ENCODE data around the gene MTHFD1. TPM values are rescaled to one million over a fixed set of nuclear protein-coding genes. Genes with fewer than 3 reads are reported as not detected.

MTHFD1 gene
- total RNA-seq, 1 experiment from 2014 or later: 226 TPM

DNA sequence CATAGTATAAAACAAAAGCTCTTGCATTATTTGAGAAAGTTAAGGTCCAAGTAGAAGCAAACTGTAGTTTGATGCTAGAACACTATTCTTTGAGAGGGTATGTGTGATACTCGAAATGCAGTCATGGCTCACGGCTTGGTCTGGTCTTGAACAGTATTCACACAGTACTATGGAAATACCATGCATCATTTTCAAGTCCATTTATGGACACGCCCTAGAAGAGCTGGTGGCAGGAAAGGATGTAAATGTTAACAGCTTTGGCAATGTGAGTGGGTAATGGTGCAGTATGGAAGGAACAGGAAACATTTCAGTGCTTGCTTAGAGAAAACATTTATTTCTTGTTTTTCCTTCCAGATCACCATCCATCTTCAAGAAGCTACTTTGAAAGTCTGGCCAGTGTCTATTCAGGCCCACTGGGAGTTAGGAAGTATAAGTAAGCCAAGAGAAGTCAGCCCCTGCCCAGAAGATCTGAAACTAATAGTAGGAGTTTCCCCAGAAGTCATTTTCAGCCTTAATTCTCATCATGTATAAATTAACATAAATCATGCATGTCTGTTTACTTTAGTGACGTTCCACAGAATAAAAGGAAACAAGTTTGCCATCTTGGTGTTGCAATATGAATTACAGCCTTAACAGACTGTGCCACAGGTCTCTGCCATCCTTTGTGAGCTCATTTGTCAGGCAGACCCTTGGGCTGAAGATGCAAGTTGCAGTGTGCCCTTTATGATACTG is 71.4 kb downstream of the MTHFD1 start:
- Mint-ChIP-seq H3K4me1 (peaks cover 4% of the 10 kb centered on the region), H3K27ac (peak overlapping the region; percentile 17; the same call in 1 of the 2 replicates), H3K9me3 (no peaks in the 10 kb centered on the region), H3K4me3 (no peak overlapping the region), H3K27me3 (ENCODE audit: low read depth) (no peaks in the 10 kb centered on the region), H3K36me3 (peaks cover 46% of the 10 kb centered on the region)
- DNase-seq (ENCODE audit: low spot score): no peak
- TF ChIP-seq ZNF121 (CRISPR knock-in tag; IDR thresholded peaks at IDR 0.05) (no peak), RELA (CRISPR knock-in tag; IDR thresholded peaks at IDR 0.05; ENCODE audit: borderline replicate concordance) (no peak), FOXJ3 (CRISPR knock-in tag; IDR thresholded peaks at IDR 0.05; ENCODE audit: borderline replicate concordance) (no peak), TEAD1 (CRISPR knock-in tag; IDR thresholded peaks at IDR 0.05) (no peak), USF2 (CRISPR knock-in tag; IDR thresholded peaks at IDR 0.05) (no peak), TCF7 (CRISPR knock-in tag; IDR thresholded peaks at IDR 0.05; ENCODE audit: low read depth) (no peak), JAZF1 (CRISPR knock-in tag; IDR thresholded peaks at IDR 0.05) (no peak), GTF2I (CRISPR knock-in tag; conservative IDR thresholded peaks at IDR 0.05) (no peak), FOXP1 (CRISPR knock-in tag; IDR thresholded peaks at IDR 0.05; ENCODE audit: borderline replicate concordance) (no peak), NFATC4 (CRISPR knock-in tag; IDR thresholded peaks at IDR 0.05) (no peak), SOX15 (CRISPR knock-in tag; IDR thresholded peaks at IDR 0.05) (no peak), OVOL2 (CRISPR knock-in tag; IDR thresholded peaks at IDR 0.05; ENCODE audit: borderline replicate concordance) (no peak)
- CTCF ChIA-PET: no interaction called here
- ATAC-seq: no peak
- POLR2A ChIA-PET: no interaction called here

DNA sequence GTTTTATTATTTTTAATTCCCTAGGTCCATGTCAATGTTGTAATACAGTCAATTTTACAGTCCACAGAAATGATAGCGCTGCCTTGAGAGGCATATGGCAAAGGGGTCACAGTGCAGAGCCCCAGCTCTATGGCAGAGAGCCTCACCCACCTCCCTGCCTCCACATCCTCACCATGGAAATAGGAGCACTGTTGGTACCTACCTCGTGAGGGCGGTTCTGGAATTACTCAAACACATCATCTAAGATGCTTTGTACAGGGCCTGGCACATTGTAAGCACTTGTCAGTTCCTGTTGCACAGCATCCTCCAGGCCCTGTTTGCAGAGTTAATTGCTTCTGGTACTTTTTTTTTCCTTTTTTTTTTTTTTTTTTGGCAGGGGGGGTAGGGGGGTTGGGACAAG is 73.1 kb downstream of the MTHFD1 start:
- ATAC-seq (no peak), DNase-seq (ENCODE audit: low spot score) (no peak)
- Mint-ChIP-seq H3K27ac (no peak overlapping the region), H3K4me1 (peaks cover 9% of the 10 kb centered on the region), H3K9me3 (no peaks in the 10 kb centered on the region), H3K36me3 (peaks cover 32% of the 10 kb centered on the region), H3K27me3 (ENCODE audit: low read depth) (peaks cover 1% of the 10 kb centered on the region), H3K4me3 (no peak overlapping the region)
- POLR2A ChIA-PET: interaction anchor here (0.6 kb wide), 1 partner anchor 40 kb away, joined by 10 read pairs; no protein-coding TSS in a partner anchor
- TF ChIP-seq ZMAT4 (CRISPR knock-in tag; IDR thresholded peaks at IDR 0.05): no peak
- no peak for TF ChIP-seq ZNF423 (CRISPR knock-in tag; IDR thresholded peaks at IDR 0.05)
- TF ChIP-seq, protein P1, sequence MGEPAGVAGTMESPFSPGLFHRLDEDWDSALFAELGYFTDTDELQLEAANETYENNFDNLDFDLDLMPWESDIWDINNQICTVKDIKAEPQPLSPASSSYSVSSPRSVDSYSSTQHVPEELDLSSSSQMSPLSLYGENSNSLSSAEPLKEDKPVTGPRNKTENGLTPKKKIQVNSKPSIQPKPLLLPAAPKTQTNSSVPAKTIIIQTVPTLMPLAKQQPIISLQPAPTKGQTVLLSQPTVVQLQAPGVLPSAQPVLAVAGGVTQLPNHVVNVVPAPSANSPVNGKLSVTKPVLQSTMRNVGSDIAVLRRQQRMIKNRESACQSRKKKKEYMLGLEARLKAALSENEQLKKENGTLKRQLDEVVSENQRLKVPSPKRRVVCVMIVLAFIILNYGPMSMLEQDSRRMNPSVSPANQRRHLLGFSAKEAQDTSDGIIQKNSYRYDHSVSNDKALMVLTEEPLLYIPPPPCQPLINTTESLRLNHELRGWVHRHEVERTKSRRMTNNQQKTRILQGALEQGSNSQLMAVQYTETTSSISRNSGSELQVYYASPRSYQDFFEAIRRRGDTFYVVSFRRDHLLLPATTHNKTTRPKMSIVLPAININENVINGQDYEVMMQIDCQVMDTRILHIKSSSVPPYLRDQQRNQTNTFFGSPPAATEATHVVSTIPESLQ (CRISPR knock-in tag; IDR thresholded peaks at IDR 0.05): no peak
- CTCF ChIA-PET: no interaction called here

DNA sequence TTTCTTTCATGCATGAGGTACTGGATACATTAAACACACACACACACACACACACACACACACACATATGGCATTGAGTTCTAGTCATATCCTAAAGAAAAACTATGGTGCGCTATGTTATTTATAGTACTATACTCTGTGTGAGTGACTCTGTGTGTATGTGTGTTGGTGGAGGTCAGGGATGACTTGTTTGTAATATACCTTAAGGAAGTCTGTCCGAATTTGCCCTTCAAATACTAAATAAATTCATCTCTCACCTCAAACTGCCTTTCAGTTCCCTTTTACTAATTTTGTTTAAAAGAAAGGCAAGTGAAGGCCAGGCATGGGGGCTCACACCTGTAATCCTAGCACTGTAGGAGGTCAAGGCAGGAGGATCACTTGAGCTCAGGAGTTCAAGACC is 75.0 kb downstream of the MTHFD1 start:
- ATAC-seq (no peak), DNase-seq (ENCODE audit: low spot score) (no peak)
- CTCF ChIA-PET: interaction anchor here (0.7 to 2.5 kb wide), 2 partner anchors 33 to 71 kb away, joined by 3 to 13 read pairs; no protein-coding TSS in a partner anchor
- Mint-ChIP-seq H3K36me3 (peaks cover 22% of the 10 kb centered on the region), H3K4me3 (no peak overlapping the region), H3K9me3 (no peaks in the 10 kb centered on the region), H3K27me3 (ENCODE audit: low read depth) (peaks cover 3% of the 10 kb centered on the region), H3K4me1 (peaks cover 12% of the 10 kb centered on the region), H3K27ac (no peak overlapping the region)
- POLR2A ChIA-PET: interaction anchor here (0.7 to 3.1 kb wide), 2 partner anchors 8 to 42 kb away, joined by 4 to 8 read pairs; partner anchors contain the start of gene ZBTB1
- no peak for TF ChIP-seq PREB (CRISPR knock-in tag; IDR thresholded peaks at IDR 0.05; ENCODE audit: borderline replicate concordance)
